ENCODE measurements around the gene PEX16.

Gene PEX16

GRCh38 chr11:45899448-45900174, 18.1 kb downstream of the PEX16 start:
- in situ Hi-C loops (cut with MboI; ENCODE audit: low sequenced_read_pairs): no loop called here

- in situ Hi-C loops (cut with MboI; ENCODE audit: low sequenced_read_pairs): no loop called here
Measured at GRCh38 chr11:45899086-45899447, 18.6 kb downstream of the PEX16 start.

- in situ Hi-C loops (cut with MboI; ENCODE audit: low sequenced_read_pairs): no loop called here
Measured at GRCh38 chr11:45897556-45897955, 20.1 kb downstream of the PEX16 start.

GRCh38 chr11:45896422-45896984, 21.2 kb downstream of the PEX16 start:
- in situ Hi-C loops (cut with MboI; ENCODE audit: low sequenced_read_pairs): no loop called here

DNA sequence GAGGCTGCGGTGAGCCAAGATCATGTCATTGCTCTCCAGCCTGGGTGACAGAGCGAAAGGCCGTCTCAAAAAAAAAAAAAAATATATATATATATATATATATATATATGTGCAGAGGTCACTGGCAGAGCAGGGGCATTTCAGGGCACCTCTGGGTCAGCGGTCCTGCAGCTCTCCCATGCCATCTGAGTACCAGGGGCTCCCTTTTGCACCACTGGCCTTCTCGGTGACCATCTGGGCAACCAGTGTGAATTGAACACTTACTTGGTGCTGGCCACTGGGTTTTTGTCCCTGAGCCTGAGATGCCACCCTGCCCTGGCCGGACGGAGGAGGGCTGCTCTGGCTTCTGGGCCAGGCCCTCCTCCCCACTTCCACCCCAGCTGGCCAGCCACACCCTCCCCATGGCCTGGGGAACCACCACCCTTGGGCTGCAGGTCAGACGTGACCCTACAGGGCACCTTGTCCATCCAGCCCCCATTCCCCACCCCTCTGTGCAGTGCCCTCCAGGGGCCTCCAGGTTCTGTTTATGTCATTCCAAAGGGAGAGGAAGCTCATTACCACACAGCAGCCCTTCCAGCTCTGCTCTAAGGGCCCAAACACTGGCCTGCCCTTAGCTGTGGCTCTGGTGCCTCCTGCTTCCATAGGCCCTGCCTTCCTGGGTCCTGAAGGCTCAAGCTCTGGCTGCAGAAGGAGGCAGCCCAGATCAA, 22.0 kb downstream of the PEX16 start:
- in situ Hi-C loops (cut with MboI; ENCODE audit: low sequenced_read_pairs): no loop called here

GRCh38 chr11:45894555-45895247, 23.0 kb downstream of the PEX16 start:
- in situ Hi-C loops (cut with MboI; ENCODE audit: low sequenced_read_pairs): no loop called here

DNA sequence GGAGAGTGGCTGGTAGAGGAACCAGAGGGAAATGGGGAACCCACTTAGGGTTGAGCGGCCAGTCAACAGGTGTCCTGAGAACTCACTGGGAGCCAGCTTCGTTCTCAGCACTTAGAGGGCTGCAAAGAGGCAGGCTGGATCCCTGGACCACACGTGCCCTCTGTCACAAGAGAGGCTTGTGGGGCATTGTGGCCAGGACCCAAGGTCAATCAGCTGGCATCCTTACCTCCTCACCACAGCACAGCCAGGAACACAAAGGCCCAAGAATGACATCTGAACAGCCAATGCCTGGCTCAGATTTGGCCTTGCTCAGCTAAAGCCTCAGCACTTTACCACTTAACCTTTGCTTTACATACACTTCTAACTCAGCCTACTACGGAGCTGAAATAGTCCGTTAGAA, 24.8 kb downstream of the PEX16 start:
- in situ Hi-C loops (cut with MboI; ENCODE audit: low sequenced_read_pairs): no loop called here

- in situ Hi-C loops (cut with MboI; ENCODE audit: low sequenced_read_pairs): no loop called here
Measured at GRCh38 chr11:45890886-45891550, 26.7 kb downstream of the PEX16 start.

DNA sequence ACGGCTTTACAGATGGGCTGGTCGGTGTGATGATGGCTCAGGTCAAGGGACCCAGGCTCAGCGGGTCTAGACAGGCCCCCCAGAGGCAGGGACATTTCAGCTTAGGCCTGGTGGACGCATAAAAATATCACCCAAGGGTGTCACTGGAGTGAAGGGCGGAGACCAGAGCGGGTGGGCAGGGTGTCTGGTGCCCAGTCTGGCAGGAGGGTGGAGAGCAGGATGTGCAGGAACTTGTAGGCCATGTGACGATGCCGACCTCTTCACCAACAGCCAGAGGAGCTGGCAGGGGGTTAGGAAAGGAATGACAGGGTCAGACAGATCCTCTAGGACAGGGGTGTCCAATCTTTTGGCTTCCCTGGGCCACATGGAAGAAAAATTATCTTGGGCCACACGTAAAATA, 27.7 kb downstream of the PEX16 start:
- in situ Hi-C loops (cut with MboI; ENCODE audit: low sequenced_read_pairs): no loop called here

GRCh38 chr11:45889555-45889954, 28.1 kb downstream of the PEX16 start:
- in situ Hi-C loops (cut with MboI; ENCODE audit: low sequenced_read_pairs): no loop called here

DNA sequence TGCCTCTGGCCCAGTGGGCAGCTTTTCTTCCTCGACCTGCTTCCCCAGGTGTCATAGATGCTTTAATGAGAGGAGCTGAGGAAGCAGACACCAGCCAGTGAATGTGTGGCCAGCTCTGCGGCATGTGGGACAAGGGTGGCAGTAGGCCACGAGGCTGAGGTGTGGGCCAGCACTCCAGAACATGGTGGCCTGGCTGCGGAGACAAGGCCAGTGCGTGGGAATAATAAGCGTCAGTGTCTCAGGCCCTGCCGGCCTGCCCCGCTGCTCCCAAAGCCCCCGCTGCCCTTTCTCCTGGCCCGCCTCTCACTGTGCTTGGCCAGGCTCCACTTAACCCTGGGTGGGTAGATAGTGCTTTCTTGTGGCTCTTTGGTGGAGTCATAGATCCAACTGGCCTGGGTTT, 30.1 kb downstream of the PEX16 start:
- in situ Hi-C loops (cut with MboI; ENCODE audit: low sequenced_read_pairs): no loop called here

GRCh38 chr11:45886816-45887520, 30.7 kb downstream of the PEX16 start:
- in situ Hi-C loops (cut with MboI; ENCODE audit: low sequenced_read_pairs): no loop called here

- in situ Hi-C loops (cut with MboI; ENCODE audit: low sequenced_read_pairs): no loop called here
Measured at GRCh38 chr11:45885921-45886721, 31.6 kb downstream of the PEX16 start.

DNA sequence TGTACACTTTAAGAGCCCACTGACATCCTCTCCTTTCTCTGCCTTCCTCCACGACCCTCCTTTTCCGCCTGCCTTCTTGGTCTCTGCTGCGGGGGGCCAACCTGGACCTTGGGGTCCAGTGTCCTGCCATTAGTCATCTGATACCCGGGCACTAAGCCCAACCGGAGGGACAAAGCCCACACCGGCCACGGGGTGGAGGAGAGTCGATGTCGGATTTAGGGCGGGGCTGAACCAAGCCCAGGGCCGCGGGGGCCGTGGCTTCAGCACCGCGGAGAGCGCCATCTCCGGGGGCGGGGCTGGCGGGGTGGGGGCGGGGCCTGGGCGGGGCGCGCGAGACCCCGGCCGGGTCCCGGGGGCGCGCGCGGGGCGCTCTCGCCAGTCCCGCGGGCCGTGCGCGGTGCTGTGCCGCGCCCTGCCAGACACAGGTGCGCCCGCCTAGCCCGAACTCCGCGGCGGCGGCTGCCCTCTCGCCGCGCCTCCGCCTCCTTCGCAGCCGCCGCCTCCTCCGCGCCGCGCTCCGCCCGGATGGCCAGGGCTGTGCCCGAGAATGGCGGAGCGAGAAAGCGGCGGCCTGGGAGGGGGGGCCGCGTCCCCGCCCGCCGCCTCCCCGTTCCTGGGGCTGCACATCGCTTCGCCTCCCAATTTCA, 32.3 kb downstream of the PEX16 start, which contains the start of gene MAPK8IP1:
MAPK8IP1 (plus strand) TSS at position 378 of the 647 bp plus-strand sequence; CDS start at position 548, 170 bp downstream.
- in situ Hi-C loops (cut with MboI; ENCODE audit: low sequenced_read_pairs): no loop called here

DNA sequence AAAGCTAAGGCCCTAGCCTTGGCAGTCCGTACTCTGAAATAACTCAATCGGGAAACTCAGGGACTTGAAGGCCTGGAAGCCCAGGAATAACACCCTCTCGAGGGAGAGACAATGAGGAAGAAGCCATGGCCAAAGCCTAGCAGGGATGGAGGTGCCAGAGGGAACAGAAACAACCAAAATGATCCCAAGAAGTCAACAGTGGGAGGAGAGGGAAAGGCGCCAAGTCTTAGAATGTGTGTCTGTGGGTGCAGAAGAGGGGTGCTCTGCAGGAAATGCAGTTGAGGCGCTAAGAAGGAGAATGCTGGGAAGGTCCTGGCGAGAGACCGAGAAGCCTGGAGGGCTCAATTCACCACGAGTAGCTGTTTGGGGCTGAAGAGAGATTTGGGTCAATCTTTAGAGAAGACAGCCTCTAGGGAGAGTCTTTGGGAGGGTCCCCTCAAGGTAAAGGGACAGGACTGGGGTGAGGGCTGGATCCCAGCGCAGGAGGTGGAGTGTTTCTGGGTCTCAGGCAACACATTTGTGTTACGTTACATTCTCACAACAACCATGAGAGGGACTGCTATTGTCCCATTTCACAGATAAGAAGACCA, 33.0 kb downstream of the PEX16 start:
- in situ Hi-C loops (cut with MboI; ENCODE audit: low sequenced_read_pairs): no loop called here

GRCh38 chr11:45881708-45882368, 35.8 kb downstream of the PEX16 start:
- in situ Hi-C loops (cut with MboI; ENCODE audit: low sequenced_read_pairs): no loop called here

DNA sequence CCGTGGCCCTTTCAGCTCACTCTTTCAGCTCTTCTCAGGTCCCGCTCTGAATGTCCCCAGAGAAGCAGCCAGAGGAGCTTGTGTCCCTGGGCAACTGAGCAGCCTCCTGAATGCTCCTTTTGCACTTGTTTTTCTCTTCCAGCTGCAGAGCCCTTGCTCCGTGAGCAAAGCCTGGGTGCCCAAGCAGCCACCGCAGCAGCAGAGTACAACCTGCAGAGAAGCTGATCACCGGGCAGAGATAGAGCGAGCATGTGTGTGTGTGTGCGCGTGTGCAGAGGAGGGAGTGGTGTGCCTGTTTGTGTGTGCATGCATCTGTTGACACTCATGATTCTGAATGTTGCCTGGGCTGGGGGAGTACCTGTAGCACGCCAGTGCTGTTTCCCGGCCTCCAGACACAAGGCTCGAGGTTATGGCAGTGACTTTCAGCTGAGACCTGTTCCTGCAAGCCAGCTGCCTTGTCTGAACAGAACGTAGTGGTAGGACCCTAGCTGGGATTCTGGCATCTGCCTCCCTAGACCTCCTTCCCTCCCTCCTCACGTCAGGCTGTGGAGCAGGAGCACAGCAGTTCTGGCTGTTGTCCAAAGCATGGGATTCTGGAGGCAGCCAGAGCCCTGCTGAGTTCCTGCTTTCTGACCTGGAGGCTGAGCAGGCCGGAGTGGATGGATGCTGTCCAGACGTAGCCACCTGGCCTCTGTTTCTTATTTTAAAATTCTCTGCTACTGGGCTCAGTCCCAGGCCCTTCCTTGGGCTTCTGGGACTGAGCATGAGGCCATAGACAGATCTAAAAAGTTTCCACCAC, 36.7 kb downstream of the PEX16 start:
- in situ Hi-C loops (cut with MboI; ENCODE audit: low sequenced_read_pairs): no loop called here

All from hTERT RPE-1 (cell line).